Measurements from ENCODE around the gene C9orf85.
"Not testable (repeated sequence)": the region's sequence is repeated elsewhere in the genome, so short reads cannot be mapped to it uniquely, and the experiment has no call there.

C9orf85 gene

DNA sequence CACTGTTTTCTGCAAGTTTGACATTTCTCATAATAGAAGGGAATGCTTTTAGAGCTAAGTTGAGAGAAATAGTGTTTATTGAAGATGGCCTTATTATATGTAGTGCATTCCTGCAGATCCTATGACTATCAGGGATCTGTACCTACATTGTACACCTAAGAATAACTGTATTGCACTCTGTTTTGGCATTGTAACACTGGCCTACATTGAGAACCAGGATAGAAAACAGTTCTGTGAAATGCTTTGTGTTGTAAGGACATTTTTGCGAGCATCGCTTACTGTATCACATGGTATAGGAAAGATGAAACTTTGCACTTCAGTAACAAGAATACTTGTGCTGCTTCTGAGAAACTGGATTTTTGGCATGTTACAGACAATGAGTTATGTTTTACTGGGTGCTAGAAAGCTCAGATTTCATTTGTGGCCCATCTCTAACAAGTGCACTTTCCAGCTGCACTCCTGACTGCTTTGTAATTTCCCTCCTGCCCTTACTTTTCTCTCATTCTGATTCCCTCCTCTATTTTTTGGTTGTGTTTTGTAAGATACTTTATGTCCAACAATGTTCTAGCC lies 30.6 kb downstream of the C9orf85 start:
- DNase-seq (ENCODE audit: low spot score) = no peak

DNA sequence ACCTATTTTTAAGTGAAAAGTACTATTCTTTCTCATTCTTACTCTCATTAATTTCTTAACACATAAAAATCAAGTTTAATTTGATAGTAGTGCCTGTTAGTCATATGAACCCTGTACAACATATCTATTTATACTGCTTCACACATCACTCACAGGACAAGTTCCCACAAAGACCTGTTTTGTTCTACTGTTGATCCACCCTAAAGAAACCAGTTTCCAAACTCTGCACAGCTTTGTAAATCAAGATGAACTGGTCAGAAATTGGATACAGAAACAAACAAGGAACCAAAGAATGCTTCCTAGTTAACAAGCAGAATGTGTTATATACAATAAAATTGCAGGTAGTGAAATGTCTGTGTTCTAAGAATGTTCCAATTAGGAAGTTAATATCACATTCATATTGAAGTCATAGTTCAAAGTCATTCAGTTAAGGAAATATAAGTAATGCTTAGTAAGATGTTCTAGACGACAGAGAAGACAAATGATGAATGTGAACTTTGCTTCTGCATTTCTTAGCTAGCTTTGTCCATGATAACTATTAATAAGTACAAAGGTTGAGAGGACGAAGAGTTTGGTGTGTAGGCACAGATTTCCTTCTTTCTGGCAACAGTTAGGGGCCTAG lies 33.4 kb downstream of the C9orf85 start:
- DNase-seq (ENCODE audit: low spot score) = no peak

DNA sequence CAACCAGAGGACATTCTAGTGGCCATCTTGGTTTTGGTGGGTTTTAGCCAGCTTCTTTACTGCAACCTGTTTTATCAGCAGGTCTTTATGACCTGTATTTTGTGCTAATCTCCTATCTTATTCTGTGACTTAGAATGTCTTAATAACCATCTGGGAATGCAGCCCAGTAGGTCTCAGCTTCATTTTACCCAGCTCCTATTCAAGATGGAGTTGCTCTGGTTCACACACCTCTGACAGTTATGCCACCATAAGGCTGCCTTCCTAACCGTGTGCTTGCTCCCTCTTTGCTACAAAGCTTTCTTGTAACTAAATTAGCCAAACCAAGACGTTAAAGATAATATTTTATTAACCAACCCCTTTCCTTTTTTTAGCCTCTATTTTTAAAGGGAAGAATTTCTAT lies 43.2 kb downstream of the C9orf85 start:
- DNase-seq (ENCODE audit: low spot score) = not testable (repeated sequence)

DNA sequence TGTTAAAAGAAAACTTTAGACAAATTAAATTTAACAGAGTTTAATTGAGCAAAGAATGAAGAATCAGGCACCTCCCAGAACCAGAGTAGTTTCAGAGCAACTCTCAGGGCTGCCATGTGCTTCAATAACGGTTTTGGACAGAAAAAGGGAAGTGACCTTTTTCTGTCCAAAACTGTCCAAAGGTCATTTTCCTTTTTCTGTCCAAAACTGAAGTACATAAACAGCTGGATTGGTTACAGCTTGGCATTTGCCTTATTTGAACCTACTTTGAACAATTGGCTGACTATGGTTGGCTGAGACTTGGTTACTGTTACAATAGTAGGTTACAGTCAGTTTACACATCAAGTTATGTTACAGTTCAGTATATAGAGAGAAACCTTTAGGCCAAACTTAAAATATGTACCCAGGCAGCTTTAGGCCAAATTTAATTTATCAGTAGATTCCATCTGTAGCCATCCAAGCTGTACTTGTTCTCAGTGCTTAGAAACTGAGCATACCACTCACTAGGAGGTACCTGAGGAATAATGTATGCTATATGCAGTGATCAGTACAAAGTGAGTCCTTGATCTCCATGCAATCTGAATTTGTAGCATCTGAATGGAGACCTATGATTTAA lies 44.0 kb downstream of the C9orf85 start:
- DNase-seq (ENCODE audit: low spot score) = no peak

DNA sequence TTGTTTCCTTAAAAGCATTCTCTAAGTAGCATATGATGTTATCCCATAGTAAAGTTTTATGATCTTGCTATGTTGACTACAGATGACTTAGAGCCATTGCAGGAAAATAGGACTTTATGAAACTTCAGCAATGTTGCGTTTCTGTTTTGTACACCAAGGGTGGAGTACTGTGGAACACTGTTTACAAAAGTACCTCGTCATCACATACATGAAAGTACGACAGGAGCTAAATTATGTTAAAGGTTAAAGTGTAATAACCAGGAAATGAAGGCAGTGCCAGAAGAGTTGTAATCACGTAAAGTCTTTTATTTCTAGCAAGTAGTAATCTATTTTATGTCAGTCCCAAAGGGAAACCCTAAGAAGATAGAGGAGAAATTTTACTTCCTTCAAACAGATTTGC lies 50.9 kb downstream of the C9orf85 start:
- no peak for DNase-seq (ENCODE audit: low spot score)

DNA sequence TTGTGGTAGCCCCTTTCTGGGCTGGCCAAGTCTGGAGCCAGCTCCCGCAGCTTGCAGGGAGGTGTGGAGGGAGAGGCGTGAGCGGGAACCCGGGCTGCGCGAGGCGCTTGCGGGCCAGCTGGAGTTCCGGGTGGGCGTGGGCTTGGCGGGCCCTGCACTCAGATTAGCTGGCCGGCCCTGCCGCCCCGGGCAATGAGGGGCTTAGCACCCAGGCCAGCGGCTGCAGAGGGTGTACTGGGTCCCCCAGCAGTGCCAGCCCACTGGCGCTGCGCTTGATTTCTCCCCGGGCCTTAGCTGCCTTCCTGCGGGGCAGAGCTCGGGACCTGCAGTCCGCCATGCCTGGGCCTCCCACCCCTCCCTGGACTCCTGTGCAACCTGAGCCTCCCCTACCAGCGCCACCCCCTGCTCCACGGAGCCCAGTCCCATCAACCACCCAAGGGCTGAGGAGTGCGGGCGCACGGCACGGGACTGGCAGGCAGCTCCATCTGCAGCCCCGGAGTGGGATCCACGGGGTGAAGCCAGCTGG lies 52.1 kb downstream of the C9orf85 start:
- not testable (repeated sequence) for DNase-seq (ENCODE audit: low spot score)

DNA sequence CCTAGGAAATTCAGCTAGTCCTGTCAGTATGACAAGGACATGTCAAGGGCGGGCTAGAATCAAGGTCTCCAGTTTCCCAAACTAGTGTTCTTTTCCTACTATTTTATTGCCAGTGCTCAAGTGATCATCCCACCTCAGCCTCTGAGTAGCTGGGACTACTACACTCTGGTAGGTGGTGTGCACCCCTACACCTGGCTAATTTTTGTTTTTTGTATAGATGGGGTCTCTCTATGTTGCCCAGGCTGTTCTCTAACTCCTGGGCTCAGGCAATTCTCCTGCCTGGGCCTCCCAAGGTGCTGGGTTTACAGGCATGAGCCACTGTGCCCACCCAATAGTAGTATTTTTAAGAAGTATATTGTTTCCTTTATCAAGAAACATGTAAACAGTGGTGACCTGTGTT lies 54.0 kb downstream of the C9orf85 start:
- DNase-seq (ENCODE audit: low spot score) = no peak

DNA sequence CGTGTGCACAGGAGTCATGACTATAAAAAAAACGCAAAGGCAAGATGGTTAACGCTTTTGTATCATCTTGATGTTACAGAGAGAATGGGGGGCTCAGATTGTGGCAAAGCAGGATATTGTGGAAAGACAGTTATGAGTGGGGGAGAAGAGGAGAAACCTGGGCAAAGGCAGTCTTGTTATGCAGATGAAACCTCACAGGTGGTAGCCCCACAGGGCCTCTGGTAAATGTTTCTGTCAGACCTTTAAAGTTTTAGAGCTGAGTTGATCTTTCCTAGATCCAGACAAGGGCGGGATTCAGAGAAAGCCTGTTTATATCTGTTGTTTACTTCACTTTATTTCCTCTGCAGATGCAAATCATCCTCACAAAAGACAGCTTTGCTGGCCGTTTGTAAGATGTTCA lies 55.2 kb downstream of the C9orf85 start:
- no peak for DNase-seq (ENCODE audit: low spot score)

DNA sequence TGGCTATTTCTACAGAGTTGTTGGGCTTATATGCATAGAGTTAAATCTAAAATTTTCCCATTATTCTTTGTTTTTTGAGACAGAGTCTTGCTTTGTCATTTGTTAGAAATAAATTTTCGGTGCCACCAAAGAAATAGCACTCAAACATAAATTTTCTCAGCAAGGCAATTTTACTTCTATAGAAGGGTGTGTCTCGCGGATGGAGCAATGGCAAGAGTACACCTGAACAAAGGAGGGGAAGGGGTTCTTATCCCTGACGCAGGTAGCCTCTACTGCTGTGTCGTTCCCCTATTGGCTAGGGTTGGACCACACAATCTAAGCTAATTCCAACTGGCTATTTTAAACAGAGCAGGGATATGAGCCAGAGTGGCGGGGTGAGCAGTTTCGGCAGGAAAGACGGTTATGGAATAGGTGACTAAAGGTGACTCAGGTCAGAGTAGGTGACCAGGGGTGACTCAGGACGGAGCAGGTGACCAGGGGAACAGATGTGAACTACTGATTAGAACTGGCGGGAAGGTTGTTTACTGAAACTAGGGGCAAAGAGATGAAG lies 57.2 kb downstream of the C9orf85 start:
- no peak for DNase-seq (ENCODE audit: low spot score)

DNA sequence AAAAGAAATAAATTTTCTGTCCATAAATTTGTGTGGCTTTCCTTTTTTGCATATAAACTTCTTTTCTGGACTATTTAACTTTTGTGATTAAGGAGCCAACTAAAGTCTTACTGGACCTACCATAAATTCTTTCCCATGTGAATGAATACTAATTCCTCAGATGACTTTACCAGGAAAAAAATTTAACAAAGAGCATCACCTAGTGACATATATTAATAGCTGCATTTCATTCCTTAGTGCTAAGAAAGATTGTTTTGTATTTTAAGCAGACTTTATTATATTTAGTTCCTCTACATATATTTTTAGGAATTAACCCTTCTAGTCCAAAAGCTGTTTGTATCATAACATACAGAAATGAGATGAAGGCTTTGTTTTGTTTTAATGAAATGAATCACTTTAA lies 64.4 kb downstream of the C9orf85 start:
- DNase-seq (ENCODE audit: low spot score) = peak; percentile 8

DNA sequence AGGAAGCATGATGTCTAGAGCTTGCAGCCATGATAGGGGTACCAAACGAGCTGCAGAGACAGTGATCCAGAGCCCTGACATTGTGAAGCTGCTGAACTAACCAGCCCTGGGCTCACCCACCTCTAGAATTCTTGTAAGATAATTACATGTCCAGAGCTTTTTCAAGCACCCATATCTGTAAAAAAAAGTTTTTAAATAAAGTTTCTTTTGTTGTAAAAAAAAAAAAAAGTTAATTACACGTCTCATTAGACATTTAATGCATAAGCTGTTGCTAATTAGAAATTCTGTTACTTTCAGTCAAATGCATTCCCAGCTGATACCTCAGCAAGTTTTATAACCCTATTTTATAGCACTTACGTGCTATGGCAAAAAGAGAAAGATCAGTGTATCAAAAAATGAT lies 65.6 kb downstream of the C9orf85 start:
- DNase-seq (ENCODE audit: low spot score) = no peak

DNA sequence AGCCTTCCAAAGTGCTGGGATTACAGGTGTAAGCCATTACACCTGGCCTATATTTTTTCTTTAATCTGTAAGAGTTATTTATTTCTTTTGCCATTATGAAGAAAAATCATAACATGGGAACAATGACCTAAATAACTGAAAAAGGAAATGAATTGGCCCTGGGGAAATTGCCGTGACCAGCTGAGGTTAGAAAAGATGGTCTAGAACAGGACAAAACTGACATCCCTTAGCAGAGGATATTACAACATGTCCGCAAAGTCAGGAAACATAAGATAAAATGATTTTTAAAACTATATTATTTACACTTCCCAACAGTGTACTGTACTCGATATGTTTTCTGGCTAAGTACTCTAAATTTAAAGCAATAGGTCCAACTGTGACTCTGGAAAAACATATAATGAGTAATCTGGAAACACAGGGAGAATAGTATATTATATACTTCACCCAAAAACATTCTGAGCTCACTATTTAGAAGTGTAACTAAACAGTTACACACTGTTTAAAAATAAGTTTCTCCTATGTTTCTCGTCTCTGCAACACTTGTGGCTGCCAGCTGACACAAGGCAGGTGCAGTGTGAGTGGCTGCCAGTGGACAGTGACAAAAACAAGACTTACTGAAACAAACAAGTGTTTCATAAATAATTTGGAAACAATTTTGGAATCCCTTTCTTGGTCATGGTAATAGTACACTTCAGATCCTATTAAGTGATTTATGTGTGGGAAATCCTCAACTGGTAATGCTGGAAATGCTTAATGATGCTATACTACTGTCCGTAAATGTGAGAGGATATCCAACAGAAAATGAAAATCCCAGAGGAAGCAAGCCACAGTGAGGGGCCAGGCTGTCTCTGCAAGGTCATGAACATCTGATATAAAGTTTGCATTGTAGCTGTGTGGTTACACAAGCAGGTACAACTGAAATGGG lies 69.1 kb downstream of the C9orf85 start:
- DNase-seq (ENCODE audit: low spot score) = no peak

DNA sequence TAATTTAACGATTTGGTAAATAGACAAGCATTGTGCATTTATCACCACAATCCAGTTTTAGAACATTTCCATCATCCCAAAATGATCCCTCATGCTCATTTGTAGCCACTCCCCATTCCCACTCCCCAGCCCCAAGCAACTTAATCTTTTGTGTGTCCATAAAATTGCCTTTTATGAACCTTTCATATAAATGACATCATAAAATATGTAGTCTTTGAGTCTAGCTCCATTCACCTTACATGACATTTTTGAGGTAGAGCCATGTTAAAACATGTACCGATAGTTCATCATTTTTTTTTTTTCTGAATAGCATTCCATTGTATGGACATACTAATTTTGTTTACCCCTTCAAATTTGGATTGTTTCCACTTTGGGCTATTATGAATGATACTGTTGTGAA lies 70.5 kb downstream of the C9orf85 start:
- DNase-seq (ENCODE audit: low spot score) = no peak

DNA sequence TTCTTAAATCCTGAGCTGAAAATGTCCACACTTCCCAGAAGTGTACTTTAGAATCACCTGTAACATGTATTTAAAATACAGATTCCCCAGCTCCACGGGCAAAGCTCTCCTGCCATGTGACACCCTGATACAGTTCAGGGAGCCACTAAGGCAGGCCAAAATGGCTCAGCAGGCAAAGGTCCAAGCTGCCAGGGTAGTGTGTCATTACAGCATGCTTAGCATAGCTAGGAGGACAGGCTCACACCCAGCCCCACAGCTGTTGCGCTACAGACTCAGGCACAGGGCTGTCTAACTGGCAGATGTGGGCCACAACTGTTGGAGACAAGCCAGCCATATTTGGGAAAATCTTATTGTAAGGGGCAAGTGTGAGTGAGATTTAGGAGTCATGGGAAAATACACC lies 73.0 kb downstream of the C9orf85 start:
- no peak for DNase-seq (ENCODE audit: low spot score)

DNA sequence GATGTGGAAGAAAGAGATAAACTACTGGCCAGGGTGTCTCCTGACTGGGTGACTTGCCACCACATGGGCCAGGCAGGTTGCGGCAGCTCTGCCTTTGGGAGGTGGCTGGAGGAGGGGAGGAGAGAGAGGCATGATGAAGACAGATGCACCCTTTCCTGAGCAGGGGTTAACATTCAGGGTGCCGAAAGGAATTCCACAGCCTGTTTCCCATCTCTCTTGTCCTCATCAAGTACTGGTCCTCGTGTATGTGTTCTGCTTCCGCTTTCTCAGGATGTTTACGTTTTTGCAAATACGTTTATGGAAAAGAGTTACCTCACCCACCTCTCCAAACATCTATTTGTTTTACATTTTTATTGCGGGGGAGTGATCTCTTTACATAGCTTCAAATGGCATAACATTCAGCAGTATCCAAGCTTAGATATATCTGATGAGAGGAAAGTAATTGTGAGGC lies 73.4 kb downstream of the C9orf85 start:
- DNase-seq (ENCODE audit: low spot score) = no peak

DNA sequence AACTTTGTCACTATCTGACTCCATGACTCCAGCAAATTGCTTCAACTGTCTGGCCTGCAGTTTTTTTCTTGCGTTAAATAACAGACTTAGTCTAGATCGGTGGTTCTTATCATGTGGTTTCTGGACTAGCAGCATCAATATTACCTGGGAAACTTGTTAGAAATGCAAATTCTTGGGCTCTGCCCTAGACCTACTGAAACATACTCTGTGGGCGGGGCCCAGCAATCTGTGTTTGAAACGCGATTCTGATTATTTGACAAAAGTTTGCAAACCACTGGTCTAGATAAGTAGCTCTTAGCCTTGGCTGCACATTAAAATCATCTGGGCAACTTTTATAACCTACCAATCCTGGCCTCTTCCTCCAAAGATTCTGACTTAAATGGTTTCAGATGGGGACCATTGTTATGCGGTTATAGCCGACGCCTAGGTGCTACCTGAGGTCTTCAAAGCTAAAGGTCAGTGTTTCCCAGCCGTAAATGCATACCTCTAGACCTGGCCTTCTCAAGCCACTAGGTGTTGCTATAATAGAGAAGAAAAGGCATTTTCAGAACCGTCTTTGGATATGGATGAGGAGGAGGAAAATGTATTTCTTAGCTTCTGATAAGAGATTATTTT lies 74.0 kb downstream of the C9orf85 start:
- no peak for DNase-seq (ENCODE audit: low spot score)

DNA sequence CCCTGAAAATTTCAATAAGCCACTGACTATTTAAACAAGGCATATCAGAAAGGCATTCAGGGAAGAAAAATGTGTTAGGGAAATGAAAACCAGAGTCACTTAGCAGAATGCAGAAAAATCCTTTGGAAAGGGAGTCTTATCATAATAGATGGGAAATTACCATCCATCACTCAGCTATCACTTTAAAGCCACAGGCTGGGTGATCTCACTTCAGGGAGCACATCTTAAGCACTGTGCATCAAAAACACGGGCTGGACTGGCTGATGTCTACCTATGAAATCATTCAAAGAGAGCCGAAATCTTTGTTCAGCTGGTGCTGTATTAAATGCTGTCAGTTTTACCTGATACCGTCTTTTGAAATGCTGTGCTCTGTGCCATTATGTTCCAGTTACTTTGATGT lies 75.5 kb downstream of the C9orf85 start:
- DNase-seq (ENCODE audit: low spot score) = no peak

DNA sequence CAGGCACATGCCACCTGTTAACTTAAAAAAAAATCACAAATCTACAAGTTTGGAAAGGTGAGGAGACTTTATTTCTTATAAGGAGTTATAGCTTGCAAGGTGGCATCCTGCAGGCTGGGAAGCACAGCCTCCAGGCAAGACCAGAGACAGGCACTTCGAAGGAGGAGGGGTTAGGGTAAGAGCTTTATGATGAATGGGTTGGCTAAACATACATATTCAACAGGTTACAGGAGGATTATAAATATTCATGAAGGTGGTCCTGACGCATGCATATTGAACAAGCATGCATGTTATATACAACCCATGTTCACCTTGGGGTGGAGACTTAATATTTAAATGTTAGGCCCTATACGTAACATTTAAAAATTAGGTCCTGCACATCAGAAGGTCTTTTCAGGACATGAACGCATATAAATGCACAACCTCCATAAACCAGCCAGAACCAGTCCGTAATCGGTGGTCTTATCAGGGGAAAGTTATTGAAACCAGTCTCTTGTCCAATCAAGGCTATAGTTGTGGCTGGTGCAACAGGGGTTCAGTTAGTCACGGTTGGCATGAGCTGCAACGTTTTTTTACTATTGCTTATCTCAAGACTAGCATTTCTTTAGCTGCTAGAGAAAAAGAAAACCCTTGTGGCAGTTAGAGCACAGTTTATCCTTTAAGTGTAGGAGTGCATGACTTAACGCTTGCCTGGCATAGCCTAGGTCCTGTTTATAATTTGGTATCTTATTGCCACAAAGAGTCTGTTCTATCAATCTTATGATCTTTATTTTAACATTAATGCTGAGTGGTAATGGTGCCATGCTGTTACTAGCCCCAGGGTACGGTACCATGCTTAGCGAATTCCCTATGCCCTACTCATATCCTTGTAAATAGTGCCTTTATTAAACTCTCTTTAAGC lies 76.3 kb downstream of the C9orf85 start:
- DNase-seq (ENCODE audit: low spot score) = no peak

DNA sequence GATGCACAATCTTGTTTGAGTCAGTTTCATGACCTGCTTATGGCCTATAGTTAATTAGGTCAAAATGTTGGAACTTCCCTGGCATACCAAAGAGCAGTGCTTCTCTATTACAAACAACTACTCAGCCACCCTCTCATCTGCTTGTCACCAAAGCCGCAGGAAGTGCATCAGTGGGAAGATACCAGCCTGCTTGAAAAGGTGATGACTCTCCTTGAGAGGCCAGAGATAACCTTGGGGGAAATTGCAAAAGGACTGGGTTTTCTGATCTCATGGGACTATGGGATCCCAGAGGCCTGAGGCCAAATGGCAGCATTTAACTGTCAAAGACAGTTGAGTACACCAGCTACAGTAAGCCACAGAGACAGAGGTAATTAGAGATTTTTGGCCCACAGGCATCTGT lies 79.0 kb downstream of the C9orf85 start:
- DNase-seq (ENCODE audit: low spot score) = no peak

DNA sequence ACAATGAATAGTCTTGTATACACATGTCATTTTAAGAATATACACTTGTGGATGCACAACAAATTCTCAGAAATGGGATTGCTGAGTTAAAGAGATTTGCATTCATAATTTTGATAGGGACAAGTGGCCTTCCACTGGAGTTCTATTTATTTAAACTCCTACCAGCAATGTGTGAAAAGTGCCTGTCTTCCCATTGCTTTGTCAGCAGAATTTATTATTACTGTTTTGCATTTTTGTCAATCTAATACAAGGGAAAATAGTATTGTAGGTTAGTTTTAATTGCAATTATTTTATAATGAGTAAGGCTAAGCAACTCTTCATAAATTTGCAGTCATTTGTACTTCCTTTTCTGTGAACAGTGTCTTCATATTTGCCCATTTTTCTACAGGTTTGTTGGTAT lies 94.0 kb downstream of the C9orf85 start:
- DNase-seq (ENCODE audit: low spot score) = no peak

DNA sequence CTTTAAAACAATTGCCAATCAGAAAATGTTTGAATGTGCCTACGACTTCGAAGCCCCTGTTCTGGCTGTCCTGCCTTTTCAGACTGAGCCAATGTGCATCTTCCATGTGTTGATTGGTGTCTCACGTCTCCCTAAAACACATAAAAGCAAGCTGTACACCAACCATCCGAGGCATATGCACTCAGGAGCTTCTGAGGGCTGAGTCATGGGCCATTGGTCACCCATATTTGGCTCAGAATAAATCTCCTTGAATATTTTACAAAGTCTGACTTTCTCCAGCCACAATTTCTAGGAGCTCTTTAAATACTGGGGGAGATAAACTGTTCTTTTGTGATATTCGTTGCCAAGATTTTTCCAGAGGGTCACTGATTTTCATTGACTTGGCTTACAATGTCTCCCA lies 95.1 kb downstream of the C9orf85 start:
- DNase-seq (ENCODE audit: low spot score) = no peak

Measured in SW480 (cell line).